GM20431 (cell line): ENCODE data around the gene DMRTA1.
"Not testable (repeated sequence)": the region's sequence is repeated elsewhere in the genome, so short reads cannot be mapped to it uniquely, and the experiment has no call there.

Source experiments
- in situ Hi-C: fragments of 300-500 bp; cut with MseI, MboI; formaldehyde crosslinking; loops from one replicate; pipeline ENCODE4 v1.15.0; 2020; ENCODE audit warnings: low sequenced_read_pairs; ENCODE audit not compliant: unreplicated experiment

DMRTA1 gene, protein sequence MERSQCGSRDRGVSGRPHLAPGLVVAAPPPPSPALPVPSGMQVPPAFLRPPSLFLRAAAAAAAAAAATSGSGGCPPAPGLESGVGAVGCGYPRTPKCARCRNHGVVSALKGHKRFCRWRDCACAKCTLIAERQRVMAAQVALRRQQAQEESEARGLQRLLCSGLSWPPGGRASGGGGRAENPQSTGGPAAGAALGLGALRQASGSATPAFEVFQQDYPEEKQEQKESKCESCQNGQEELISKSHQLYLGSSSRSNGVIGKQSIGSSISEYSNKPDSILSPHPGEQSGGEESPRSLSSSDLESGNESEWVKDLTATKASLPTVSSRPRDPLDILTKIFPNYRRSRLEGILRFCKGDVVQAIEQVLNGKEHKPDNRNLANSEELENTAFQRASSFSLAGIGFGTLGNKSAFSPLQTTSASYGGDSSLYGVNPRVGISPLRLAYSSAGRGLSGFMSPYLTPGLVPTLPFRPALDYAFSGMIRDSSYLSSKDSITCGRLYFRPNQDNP

DNA sequence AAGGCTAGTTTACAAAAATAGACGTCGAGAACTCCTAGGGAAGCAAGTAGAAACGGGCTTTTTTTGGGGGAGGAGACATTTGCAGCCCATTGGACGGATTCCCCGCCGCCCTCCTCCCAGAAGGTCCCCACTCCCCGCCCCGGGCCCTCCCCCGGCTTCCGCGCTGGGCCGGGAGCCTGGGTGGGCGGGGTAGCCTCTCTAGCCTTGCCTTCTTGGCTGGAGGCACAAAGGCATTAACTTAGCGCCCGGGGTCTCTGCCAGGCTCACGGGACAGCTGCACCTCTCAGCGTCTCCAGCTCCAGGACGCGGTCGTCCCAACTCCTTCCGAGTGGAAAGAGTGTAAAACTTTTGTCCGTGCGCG lies at the start of gene DMRTA1:
DMRTA1 (plus strand) TSS at position 236 of the 361 bp plus-strand sequence. CDS start 242 bp downstream, outside the sequence.
- in situ Hi-C loops = no loop called here

DNA sequence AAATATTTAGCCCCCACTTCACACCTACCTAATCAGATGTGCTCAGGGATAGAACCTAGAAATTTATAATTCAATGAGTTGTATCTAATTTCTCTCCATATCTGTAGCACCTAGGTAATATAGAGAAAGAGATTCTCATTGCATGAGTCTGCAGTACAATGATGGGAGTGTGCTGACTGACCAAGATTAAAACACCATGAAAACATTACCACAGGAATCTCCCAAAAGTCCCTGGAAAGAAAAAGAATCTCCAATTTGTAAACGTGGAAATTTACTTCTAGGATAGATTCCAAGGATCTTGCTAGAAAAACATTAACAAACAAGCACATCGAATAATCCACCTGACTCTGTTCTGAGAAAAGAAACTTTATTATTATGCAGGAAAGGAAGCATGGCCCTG lies 45.0 kb upstream of the DMRTA1 start:
- in situ Hi-C loops = no loop called here

DNA sequence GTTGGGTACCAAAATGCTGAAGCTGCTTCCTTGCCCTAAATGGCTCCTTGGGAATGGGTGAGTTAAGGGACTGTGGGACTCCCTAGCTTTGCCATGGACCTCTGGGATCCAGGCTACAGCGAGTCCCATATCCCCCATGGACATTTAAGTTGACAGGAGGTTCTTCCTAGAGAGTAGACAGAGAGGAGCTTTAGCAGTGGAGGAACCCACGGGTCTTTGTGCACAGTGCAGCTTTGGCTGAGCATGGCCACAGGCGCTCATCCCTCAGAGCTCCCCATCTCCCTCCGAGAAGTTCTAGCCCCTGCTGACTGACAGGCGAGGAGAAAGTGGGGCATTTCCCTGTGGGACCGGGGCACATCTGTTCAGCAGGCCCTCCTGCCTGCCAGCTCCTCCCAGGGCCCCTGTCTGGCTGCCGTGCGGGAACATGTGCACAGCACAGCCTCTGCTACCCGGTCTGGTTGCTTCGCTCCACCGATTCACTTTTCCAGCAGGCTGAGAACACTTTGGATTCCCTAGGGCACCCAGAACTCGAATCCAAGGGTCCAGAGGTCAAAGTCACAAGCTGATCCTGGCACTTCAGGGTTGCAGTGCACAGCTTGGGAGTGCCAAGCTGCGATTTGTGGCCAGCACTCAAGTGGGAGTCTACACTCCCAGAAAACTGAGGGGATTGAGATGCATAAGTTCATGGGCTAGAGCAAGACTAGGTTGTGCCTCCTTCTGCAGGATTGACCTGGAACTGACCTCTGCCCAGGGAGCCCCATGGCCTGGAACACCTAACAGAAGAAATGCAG lies 40.6 kb upstream of the DMRTA1 start:
- in situ Hi-C loops = no loop called here

DNA sequence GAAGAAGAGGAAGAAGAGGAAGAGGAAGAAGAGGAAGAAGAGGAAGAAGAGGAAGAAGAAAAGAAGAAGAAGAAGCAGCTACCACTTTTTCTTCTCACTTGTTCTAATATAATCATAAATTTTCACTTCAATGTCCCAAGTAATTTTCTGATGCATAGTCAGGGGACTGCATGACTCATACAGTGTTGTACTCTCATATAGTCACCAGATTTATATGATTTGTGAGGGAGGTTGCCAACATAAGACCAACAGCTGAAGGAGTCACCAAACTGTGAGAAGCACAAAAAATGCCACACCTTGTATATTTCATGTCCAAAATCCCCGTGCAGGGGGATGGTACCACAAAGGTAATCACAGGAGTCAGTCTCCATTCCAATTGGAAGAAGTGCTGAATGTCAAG lies 32.7 kb upstream of the DMRTA1 start:
- in situ Hi-C loops = no loop called here

DNA sequence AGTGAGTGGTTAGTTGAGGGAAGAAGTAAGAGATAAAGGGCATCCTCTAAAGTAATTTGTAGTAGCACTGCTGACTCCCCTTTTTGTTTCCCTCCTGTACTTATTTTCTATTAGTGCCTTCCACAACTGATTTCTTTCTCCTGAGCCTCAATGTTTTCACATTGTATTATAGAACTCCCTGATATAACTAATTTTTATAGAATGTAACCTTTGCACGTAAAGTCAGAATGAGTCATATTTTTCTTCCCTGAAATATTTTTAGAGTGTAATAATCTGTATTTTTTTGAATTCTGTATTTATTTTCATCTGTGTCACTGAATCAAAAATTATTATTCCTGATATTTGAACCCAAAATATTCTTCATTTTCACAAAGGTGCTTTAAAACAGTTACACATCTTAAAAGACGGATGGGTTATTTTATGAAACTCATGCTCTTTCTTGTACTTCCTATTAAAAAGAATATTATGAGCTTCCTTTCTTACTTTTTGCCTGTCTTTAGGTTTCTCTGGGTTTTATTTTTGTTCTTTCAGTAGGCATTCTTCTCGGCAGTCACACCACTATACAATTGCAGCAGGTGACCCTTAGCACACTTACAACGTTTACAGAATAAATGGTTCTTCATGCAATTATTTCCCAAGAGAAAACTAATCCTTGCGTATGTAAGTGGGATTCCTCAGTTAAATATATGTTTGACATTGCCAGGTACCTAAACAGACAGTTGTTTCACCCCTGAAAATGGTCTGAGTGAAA lies 30.5 kb upstream of the DMRTA1 start:
- in situ Hi-C loops = no loop called here

DNA sequence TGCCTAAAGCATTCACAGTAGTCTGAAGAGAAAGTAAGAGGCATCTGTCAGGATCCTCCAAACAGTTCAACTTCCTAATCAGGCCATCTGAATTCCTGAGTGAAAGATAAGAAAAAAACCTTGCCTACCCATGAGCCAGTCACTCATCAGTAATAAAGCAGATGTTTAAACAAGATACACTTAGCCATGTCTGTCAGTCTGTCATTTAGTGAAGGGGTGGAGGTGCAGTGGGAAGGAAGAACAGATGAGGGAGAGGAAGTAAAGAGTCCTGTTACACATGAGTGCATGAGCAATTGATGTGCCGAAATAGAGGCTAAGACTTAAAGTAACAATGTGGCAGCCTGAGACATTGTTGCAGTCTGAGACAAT lies 29.9 kb upstream of the DMRTA1 start:
- in situ Hi-C loops = no loop called here

DNA sequence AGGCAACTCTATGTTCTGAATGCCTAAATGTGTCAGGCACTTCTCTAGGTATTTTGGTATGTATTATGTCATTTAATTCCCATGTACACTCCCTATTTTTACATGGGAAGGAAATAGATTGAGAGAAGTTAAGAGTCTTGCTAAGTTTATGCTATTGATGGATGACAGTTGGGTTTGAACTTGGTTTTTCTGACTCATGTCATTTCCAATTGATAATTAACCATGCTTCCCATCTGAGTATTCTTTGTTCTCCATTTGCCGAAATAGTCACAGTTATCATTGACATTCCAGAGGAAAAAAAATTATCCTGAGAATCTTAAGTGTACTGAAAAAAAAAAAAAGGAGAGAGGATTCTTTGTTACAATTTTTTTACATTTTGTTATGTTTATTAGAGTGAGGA lies 23.1 kb upstream of the DMRTA1 start:
- in situ Hi-C loops = no loop called here

DNA sequence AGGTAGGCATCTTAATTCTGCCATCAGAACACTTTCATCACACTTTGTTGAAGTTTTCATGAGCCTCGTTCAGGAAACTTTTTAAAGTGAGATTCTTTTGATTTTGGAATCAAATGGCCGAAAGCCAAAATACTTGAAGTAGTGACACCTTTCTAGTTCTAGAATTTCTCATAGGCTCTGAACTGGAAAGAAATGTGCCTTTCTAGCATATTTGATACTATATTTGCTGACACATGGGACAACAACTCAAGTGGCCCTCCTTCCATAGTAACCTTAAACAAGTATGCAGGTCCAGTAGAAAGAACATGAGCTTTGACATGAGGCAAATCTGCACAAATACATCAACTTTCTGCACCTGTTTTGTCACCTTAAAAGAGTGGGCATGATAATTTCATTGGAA lies 22.0 kb upstream of the DMRTA1 start:
- in situ Hi-C loops = no loop called here

DNA sequence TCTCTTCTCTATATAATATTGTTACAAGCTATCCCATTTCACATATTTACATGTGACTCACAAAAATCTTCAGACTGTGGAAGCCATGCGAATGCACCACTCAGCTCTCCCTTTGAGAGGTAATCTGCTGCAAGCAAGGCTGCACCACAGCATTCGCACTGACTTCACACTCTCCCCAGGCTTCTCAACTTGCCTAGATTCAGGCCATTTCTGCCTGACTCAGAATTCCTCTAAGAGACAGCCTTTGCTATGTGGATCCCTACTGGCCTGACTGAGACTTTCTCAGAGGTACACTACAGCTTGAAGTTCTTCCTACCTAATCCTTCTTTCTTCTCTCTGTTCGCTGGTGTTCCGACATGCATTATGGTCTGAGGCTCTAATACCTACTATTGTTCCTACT lies 21.1 kb upstream of the DMRTA1 start:
- in situ Hi-C loops = no loop called here

DNA sequence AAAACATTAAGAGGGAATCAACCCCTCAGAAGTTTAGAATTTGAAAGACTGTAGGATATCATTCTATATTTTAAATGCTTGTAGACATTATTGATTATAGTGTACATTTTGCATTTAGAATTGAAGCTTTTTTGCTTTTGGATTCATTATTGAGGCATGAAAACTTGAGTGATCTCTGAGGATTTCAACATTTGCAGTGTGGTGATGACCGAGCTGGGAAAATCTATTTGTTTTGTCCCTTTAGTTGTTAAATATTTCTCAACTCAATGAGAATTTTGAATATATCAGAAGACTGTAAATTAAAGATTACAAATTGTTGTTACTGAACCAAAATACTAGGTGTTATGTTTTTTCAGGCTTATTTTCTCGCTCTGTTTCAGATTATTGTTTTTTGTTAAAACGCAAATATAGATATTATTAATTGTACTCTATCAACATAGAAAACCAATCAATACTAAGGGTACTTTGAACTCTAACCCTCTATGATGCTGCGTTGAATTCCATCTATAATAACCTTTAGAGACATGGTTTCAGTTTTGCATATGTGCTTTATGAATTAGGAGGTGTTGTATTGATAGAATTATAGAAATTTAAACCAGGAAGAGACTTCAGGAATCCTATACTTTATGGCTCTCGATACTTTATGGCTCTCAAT lies 19.3 kb upstream of the DMRTA1 start:
- in situ Hi-C loops = no loop called here

DNA sequence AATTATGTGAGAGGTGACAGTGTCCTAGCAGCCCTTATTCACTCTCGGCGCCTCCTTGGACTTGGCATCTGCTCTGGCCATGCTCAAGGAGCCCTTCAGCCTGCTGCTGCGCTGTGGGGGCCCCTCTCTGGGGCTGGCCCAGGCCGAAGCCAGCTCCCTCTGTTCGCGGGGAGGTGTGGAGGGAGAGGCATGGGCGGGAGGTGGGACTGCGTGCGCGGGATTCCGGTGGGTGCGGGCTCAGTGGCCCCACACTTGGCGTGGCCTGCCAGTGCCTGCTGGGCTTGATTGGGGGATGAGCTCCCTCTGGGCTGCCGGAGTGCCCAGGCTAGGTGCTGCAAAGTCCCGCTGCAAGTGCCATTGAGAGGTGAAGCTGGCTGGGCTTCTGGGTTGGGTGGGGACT lies 12.9 kb upstream of the DMRTA1 start:
- in situ Hi-C loops = no loop called here

DNA sequence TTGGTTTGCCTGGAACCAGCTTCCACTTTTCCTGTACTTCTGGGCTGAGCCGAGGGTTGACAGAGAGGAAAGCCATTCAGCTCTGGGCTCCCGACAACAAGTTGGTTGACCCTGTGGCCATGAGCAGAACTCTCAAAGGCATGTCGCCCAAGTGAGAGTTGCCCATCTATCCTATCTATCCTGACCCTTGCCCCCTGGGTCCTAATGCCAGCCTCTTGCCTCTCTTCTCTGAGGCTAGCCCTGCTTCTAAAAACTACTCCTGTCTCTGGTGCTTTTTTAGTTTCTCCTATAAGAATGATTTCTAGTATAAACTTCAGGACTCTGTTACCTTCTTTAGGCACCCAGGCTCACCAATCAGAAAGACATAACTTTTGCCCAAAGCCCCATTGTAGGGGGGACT lies 11.4 kb upstream of the DMRTA1 start:
- in situ Hi-C loops = not testable (repeated sequence)

DNA sequence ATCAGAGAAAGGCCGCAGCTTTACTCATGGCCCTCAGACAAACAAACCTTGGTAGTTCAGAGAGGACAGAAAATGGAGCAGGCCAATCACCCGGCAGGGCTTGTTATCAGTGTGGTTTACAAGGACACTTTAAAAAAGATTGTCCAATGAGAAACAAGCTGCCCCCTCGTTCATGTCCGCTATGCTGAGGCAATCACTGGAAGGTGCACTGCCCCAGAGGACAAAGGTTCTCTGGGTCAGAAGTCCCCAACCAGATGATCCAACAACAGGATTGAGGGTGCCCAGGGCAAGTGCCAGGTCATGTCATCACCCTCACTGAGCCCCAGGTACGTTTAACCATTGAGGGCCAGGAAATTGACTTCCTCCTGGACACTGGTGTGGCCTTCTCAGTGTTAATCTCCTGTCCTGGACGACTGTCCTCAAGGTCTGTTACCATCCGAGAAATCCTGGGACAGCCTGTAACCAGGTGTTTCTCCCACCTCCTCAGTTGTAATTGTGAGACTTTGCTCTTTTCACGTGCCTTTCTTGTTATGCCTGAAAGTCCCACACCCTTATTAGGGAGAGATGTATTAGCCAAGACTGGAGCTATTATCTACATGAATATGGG lies 9.1 kb upstream of the DMRTA1 start:
- in situ Hi-C loops = not testable (repeated sequence)

DNA sequence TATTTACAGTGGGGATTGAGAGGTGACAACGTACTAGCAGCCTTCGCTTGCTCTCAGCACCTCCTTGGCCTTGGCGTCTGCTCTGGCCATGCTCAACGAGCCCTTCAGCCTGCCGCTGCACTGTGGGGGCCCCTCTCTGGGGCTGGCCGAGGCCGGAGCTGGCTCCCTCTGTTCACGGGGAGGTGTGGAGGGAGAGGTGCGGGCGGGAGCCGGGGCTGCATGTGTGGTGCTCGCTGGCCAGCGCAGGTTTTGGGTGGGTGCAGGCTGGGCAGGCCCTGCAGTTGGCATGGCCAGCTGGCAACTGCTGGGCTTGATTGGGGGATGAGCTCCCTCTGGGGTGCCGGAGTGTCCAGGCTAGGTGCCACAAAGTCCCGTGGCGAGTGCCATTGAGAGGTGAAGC lies 5.8 kb upstream of the DMRTA1 start:
- in situ Hi-C loops = no loop called here

DNA sequence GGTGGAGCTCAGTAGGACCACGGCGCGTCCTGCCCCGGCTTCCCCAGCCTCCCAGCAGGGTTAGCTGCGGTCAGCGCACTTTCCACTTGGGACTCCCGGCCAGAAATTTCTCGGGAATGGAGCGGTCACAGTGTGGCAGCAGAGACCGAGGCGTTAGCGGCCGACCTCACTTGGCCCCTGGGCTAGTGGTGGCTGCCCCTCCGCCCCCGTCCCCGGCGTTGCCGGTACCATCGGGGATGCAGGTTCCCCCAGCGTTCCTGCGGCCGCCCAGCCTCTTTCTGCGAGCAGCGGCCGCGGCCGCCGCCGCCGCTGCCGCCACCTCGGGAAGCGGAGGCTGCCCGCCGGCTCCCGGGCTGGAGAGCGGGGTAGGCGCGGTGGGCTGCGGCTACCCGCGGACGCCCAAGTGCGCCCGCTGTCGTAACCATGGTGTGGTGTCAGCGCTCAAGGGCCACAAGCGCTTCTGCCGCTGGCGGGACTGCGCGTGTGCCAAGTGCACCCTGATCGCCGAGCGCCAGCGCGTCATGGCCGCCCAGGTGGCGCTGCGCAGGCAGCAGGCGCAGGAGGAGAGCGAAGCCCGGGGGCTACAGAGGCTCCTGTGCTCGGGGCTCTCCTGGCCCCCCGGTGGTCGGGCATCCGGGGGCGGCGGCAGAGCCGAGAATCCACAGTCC lies 460 bp downstream of the DMRTA1 start:
- in situ Hi-C loops = no loop called here

DNA sequence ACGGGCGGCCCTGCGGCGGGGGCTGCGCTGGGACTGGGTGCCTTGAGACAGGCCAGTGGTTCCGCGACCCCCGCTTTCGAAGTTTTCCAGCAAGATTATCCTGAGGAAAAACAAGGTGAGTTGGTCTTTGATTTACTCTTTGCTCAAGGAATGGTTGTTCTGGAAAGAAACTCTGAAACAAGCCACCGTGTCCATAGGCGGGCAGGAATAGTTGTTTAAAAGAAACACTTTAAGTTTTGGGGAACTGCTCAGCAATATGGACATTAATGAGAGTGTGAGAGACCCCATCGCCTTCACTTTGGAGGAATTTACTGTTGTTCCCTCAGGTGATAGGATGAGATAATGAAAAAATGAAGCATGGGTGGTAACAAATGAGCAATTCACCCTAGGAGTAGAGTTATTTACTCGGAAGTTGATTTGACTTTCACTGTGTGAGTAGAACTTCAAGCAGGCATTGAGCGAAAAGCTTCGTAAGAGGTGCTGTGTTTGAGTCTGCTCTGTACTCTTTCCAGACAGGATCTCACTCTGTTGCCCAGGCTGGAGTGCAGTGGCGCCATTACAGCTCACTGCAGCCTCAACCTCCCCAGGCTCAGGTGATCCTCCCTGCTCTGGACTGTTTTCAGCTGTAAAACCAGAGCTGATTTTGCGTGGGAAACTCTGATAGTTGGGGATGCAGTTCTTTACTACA lies 1.1 kb downstream of the DMRTA1 start:
- in situ Hi-C loops = no loop called here

DNA sequence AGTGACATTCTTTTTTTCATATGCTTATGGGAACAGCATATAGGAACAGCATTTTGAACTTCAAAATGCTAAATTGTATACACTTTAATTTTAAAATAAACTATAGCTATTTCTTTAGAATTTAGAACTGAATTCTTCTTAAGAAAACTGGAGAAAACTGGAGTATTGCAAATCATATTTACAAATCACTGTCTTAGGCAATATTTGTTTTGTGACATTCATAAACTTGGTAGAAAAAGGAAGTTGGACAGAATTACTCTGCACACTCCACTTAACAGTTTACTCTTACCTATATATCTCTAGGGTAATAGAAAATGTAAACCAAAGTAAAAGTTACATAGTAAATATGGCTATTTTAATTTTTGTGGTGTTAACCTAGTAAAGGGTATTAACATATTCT lies 3.1 kb downstream of the DMRTA1 start:
- in situ Hi-C loops = loop anchor here (25.0 kb wide), 1 partner anchor 187 kb away; no protein-coding TSS in a partner anchor

DNA sequence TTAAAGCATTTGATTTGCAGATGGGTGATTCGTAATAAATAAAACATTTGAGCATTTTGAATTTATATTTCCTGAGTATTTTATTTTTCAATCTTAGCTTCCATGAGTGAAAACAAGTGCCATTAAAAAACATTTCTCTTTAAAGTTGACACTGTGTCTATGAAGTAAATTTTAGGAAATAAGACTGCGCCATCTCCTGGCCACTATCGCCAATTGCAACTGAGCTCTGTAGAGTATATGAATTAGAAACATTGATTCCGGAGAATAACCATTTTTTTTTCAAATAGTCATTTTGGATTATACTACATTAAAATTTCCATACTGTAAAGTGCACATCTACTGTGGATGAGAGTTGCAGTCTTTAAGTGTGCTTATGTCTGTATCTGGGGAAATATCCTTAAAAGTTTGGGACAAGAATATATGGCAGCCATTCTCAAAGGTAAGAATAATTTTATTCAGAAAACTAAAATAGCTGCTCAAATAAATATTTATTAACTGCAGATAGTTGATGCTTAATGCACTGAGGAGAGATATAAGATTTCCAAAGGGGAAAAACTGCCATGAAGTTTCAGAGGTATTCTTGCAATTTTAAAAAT lies 5.9 kb downstream of the DMRTA1 start:
- in situ Hi-C loops = loop anchor here (25.0 kb wide), 1 partner anchor 190 kb away; no protein-coding TSS in a partner anchor
